Esophagus squamous epithelium (tissue), 5 donors: ENCODE data around the gene DAP. TPM values are rescaled to one million over a fixed set of nuclear protein-coding genes. Genes with fewer than 3 reads are reported as not detected.

Experiments used
- DNase-seq: peaks from one replicate; lab custom pipeline; 2025; lab: John Stamatoyannopoulos, UW
- H3K27ac ChIP-seq, 4 donors: fragments of 200-600 bp; sonication (generic); one replicate each; pipeline ENCODE4 v1.5.1; 2016 to 2019; ENCODE audit warnings: mild to moderate bottlenecking in 1 of 4
- H3K27me3 ChIP-seq, 4 donors: fragments of 200-600 bp; sonication (generic); 1 replicate in 3 of 4; 2 replicates in 1 of 4; pipeline versions ENCODE4 v1.5.1 to v1.6.0; 2017 to 2021; ENCODE audit warnings: antibody characterized with exemption in 1 of 4
- H3K36me3 ChIP-seq, 3 donors: fragments of 200-600 bp; sonication (generic); one replicate each; pipeline ENCODE4 v1.5.1; 2016 to 2019
- H3K4me1 ChIP-seq, 3 donors: fragments of 200-600 bp; sonication (generic); one replicate each; pipeline ENCODE4 v1.5.1; 2017 to 2019
- H3K4me3 ChIP-seq, 4 donors: fragments of 200-600 bp; sonication (generic); 1 replicate in 3 of 4; 2 replicates in 1 of 4; pipeline ENCODE4 v1.5.1; 2016 to 2019; ENCODE audit warnings: mild to moderate bottlenecking in 2 of 4, moderate library complexity in 1 of 4
- H3K9me3 ChIP-seq, 3 donors: fragments of 200-600 bp; sonication (generic); one replicate each; pipeline ENCODE4 v1.5.1; 2016 to 2019
- CTCF ChIP-seq, 6 experiments: fragments of 450-650 bp in 4 of 6; fragments of 200-600 bp in 2 of 6; sonication (generic) in 2 of 6; IDR thresholded peaks; one replicate each; pipeline ENCODE4 v1.5.1; 2016 to 2019; ENCODE audit warnings: antibody characterized with exemption in 6 of 6, mild to moderate bottlenecking in 4 of 6, moderate library complexity in 4 of 6
- POLR2A ChIP-seq, 4 donors: fragments of 450-650 bp; IDR thresholded peaks; one replicate each; pipeline ENCODE4 v1.6.1; 2017; ENCODE audit warnings: antibody characterized with exemption in 4 of 4, mild to moderate bottlenecking in 4 of 4, moderate library complexity in 3 of 4
- WGBS, 2 donors: methylation state at CpG; one replicate each; pipeline ENCODE4 v1.1.5; 2018; 5-methylcytosine and 5-hydroxymethylcytosine counted together
- intact Hi-C: fragments of 100-400 bp; cut with DNase I; formaldehyde crosslinking; loops from one replicate; pipeline ENCODE4 v1.15.0; 2022
- total RNA-seq, 4 donors: library from RNA; depleted of rRNA; stranded (reverse); fragments of >200 nt; gene quantifications; one replicate each; pipeline ENCODE4 v1.1.0, GENCODE V29; 2016
- donor health status: DM: yes; HTN: yes; CAD: no.

DAP gene
- total RNA-seq, 4 donors from 2014 or later, result 15.7 to 35.5 (median 29.5) TPM

DNA sequence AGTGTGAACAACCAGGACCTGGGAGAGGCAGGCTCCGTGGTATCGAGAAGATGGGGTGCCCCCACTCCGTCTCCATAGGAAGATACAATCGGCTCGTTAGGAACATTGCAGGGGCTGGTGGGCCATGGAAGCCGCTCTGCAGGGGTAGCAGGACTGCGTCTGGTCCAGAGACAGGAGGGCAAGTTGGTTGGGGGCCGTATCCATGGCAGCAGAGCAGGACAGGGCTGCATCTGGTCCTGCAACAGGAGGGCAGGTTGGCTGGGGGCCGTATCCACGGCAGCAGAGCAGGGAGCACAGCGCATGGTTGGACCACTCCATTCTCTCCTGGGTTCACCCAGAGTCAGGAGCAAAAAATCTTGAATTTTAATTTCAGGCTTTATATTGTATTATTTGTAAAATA, 99.0 kb downstream of the DAP start:
- H3K27me3 ChIP-seq, result no peaks in the 10 kb centered on the region
- WGBS, 2 donors, result 92 to 93% methylated on average over 6 to 11 of the region's 11 CpGs
- TF ChIP-seq POLR2A (IDR thresholded peaks at IDR 0.05) (no peak), CTCF (IDR thresholded peaks at IDR 0.05) (no peak)

GRCh38 chr5:10661401-10661800, 99.6 kb downstream of the DAP start:
- Histone ChIP-seq H3K36me3 (no peaks in the 10 kb centered on the region), H3K27me3 (no peaks in the 10 kb centered on the region), H3K9me3 (no peaks in the 10 kb centered on the region), H3K4me1 (peaks cover 0 to 12% (median 4%) of the 10 kb centered on the region in 3 donors), H3K4me3 (no peak overlapping the region), H3K27ac (no peak overlapping the region)
- intact Hi-C loops, result no loop called here
- WGBS, 2 donors, result 93 to 95% methylated on average over 12 to 13 of the region's 13 CpGs
- no peak for DNase-seq
- TF ChIP-seq CTCF (IDR thresholded peaks at IDR 0.05), result no peak
- no peak for TF ChIP-seq POLR2A (IDR thresholded peaks at IDR 0.05)

More for the DNA sequence above, 99.0 kb downstream of the DAP start:
- peaks cover 0 to 12% (median 4%) of the 10 kb centered on the region in 3 donors for H3K4me1 ChIP-seq
- no peaks in the 10 kb centered on the region for H3K9me3 ChIP-seq
- DNase-seq, result no peak
- intact Hi-C loops, result no loop called here
- no peak overlapping the region for H3K27ac ChIP-seq
- no peaks in the 10 kb centered on the region for H3K36me3 ChIP-seq
- H3K4me3 ChIP-seq, result no peak overlapping the region

DNA sequence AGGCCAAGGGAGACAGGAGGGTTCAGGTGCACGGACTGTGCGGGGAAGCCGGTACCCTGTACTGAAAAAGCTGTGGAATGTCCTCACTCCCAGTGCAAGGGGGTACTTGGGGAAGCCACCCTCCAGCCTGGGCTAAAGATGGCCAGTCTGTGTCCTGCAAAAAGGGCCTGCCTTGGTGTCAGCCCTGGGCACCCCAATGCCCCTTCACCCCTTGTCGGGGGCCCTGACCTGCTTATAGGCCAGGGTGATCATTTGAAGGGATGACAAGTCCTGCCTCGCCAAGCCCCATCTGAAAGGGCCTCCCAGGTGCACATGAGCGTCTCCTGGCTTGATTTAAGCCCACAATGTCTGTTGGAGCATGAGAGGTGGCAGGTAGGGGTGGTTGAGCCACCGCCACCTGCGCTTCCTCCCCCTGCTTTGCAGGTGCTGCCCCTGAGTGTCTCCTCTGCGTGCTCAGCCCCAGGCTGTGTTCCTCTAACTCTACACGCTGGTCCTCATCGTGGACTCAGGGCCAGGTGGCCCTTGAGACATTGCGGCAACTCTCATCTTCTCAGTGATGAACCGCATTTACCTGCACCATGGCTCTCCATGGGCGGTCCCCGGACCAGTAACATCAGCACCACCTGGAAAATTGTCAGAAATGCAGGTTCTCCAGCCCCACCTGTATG, 100.2 kb downstream of the DAP start:
- no peak for DNase-seq
- intact Hi-C loops, result no loop called here
- Histone ChIP-seq H3K27ac (no peak overlapping the region), H3K27me3 (no peaks in the 10 kb centered on the region), H3K36me3 (no peaks in the 10 kb centered on the region), H3K4me3 (no peak overlapping the region), H3K9me3 (no peaks in the 10 kb centered on the region), H3K4me1 (peaks cover 0 to 12% (median 4%) of the 10 kb centered on the region in 3 donors)
- WGBS, 2 donors, result 90 to 93% methylated on average over 4 to 8 of the region's 15 CpGs
- TF ChIP-seq POLR2A (IDR thresholded peaks at IDR 0.05) (no peak), CTCF (IDR thresholded peaks at IDR 0.05) (no peak)

DNA sequence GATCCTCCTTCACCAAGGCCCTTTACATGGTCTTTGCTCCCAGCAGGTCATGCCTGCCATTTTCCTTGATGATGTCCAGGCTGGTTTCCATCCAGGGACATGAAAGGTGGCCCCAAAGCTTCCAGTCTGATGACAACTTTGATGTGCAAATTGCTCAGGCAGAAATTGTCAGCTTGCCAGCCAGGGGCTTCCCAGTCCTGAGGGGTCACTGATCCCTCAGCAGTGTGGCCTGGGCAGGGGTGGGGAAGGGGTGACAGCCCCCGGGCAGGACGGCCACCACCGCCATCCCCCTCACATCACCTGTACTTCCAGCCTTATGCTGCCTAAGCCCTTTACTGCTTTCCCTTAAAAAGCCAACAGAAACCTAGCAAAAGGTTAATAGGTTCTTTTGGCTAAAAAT, 100.9 kb downstream of the DAP start:
- DNase-seq, result no peak
- no peak overlapping the region for H3K4me3 ChIP-seq
- TF ChIP-seq POLR2A (IDR thresholded peaks at IDR 0.05), result no peak
- TF ChIP-seq CTCF (IDR thresholded peaks at IDR 0.05), result no peak
- 100% methylated on average over 1 to 3 of the region's 3 CpGs for WGBS, 2 donors
- no peak overlapping the region for H3K27ac ChIP-seq
- intact Hi-C loops, result no loop called here
- no peaks in the 10 kb centered on the region for H3K36me3 ChIP-seq
- H3K4me1 ChIP-seq, result peaks cover 0 to 15% (median 4%) of the 10 kb centered on the region in 3 donors
- no peaks in the 10 kb centered on the region for H3K9me3 ChIP-seq
- no peaks in the 10 kb centered on the region for H3K27me3 ChIP-seq

- no peak for DNase-seq
- H3K27me3 ChIP-seq, result no peaks in the 10 kb centered on the region
- TF ChIP-seq POLR2A (IDR thresholded peaks at IDR 0.05), result no peak
- no peak for TF ChIP-seq CTCF (IDR thresholded peaks at IDR 0.05)
- H3K4me1 ChIP-seq, result peaks cover 0 to 10% (median 3%) of the 10 kb centered on the region in 3 donors
- 73 to 81% methylated on average over 4 of the region's 4 CpGs for WGBS, 2 donors
- no peak overlapping the region for H3K4me3 ChIP-seq
- no peaks in the 10 kb centered on the region for H3K9me3 ChIP-seq
- intact Hi-C loops, result no loop called here
- H3K27ac ChIP-seq, result no peak overlapping the region
- no peaks in the 10 kb centered on the region for H3K36me3 ChIP-seq
Measured at GRCh38 chr5:10658265-10658664, 102.8 kb downstream of the DAP start.
